HG03460 (cell line): ENCODE data around the gene KEAP1.

Source experiments
- ATAC-seq: cut with Tn5 transposase; IDR thresholded peaks from one replicate; pipeline ENCODE4 v1.9.1; 2021; ENCODE audit not compliant: unreplicated experiment

The KEAP1 gene

DNA sequence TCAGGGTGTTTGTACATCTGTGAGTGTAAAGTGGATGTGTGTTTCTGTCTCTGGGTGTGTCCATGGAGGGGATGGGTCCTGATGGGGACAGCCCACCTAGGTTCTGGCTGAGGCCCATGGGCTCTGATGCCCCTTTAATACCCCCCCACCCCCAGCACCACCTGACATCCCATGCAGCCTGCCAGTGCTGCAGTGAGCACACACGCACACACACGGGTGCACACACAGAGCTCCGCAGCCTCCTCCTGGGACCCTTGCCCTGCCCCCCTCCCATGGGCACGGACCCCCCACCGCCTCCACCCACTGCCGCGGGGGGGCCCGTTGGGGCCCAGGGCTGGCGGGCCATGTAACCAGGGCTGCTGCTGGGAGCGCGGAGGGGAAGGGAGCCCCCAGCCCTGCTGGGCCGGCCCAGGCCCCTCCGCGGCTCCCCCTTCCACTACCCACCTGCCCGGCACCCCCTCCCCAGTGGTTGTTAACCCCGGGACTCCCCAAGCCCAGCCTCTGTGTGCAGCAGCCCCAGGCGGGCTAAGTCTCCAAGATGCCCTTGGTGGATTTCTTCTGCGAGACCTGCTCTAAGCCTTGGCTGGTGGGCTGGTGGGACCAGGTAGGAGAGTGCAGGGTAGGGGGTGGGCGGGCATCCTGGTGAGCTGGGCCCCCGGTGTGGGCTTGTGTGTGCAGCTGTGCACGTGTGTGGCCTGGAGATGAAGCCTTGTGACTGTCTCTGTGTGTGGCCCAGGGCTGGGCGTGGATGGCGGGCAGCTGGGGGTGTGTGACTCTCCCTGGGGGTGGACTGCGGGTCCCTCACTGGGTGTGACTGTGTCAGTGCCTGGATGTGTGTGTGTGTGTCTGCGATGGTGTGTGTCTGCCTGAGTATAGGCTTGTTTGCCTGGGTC lies 50.2 kb downstream of the KEAP1 start:
- no peak for ATAC-seq

DNA sequence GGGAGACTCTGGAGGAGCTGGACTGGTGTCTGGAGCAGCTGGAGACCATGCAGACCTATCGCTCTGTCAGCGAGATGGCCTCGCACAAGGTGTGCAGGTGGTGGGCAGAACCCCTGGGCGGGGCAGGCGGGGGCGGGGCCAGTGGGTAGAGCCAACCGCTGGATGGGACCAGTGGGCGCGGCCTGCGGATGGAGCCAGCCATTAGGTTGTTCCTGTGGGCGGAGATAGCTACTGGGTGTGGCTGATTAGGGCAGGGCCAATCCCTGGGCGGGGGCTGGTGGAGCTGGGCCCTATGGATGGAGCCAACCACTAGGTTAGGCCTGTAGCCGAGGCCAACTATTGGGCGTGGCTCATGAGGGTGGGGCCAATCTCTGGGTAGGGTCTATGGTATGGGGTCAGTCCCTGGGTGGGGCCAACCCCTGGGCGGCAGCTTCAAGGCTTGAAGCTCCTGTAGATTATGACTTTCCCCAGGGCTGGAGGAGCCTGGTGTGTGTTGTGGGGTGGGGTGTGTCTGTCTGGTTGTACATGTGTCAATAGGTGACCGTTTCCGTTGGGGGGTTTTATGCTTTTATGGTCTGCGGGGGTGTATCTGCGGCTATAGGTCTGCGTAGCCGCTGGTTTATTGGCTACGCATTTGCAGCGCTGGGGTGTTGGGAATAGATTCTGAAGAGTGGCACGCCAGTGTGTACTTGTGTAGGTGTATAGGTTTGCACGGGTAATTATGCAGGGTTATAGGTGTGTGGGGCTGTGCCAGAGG lies 52.1 kb downstream of the KEAP1 start:
- ATAC-seq: no peak

DNA sequence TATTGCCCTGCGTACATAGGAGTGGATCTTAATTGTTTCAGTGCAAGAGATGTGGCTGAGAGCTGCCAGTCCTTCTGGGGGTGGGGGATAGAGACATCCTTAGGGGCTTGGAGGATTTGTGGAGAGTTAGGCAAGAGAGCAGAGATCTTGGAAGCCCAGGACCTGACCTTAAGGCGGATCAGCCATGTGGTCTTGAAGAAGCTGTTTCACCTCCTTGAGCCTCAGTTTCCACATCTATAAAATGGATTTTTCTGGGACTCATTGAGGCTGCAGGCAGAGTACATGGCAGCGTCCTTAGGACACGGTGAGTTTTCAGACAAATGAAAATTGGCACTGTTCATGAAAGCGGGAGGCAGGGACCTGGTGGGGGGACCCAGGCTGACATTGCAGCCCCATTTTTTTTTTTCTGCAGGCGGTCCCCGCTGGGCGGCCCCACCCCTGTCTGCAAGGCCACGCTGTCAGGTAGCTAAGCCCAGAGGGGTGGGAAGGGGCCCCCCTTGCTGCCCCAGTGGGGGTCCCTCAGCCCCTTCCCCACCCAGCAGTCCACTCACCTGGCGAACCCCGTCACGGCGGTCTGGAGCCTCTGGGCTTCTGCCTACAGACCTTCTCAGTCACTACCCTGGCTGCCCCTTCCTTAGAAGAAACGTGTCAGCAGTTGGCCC lies 52.8 kb downstream of the KEAP1 start:
- no peak for ATAC-seq

DNA sequence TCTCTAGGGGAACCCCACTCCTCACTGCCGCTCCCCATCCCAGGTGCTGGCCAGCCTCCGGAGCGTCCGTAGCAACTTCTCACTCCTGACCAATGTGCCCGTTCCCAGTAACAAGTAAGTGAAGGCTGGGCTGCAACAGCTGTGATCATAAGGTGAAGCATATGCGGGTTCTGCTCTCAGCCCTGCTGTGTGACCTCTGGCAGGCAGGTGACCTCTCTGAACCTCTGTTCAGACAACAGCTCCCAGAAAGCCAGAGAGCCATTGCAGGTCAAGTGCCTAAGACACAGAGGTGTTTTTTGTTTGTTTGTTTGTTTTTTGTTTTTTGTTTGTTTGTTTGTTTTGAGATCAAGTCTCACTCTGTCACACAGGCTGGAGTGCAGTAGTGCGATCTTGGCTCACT lies 54.1 kb downstream of the KEAP1 start:
- ATAC-seq: no peak

DNA sequence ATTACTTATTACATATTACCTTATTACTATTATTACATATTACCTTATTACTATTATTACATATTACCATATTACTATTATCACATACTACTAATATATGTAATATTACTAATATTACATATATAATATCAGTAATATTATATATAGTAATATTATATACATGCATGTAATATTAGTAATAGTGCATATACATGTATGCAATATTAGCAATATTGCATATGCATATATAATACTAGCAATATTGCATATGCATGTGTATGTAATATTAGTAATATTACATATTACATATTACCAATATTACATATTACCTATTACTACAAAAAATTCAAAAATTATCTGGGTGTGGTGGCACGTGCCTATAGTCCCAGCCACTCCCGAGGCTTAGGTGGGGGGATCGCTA lies 60.5 kb downstream of the KEAP1 start:
- no peak for ATAC-seq

DNA sequence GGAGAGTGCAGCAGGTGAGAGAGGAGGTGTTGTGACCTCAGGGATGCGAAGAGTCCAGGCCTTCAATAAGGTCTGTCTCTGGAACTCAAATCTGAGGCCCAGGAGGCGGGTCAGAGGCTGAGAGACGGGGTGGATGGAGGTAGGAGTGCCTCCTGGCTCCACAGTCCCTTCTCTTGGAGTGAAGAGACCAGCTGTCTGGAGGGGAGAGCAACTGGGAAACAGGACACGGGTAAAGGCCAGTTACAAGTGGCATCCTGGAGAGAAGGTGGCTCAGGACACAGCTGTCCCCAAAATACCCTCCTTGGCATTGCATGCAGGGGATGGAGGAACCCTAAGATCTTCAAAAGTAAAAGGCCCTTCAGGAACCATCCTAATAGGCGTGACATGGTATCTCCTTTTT lies 63.6 kb downstream of the KEAP1 start:
- no peak for ATAC-seq
